Liver (tissue), 9 donors: ENCODE data around the gene DNAL4. TPM values are rescaled to one million over a fixed set of nuclear protein-coding genes. Genes with fewer than 3 reads are reported as not detected.

Source experiments
- DNase-seq: peaks from one replicate; pipeline ENCODE4 v3.0.0-alpha.2; 2017; ENCODE audit warnings: low spot score
- H3K27ac ChIP-seq, 2 donors: one replicate each; pipeline ENCODE4 v1.7.0; 2013; ENCODE audit warnings: inconsistent platforms in 2 of 2, low read length in 2 of 2, control low read depth in 1 of 2, low read depth in 1 of 2, mild to moderate bottlenecking in 1 of 2
- H3K27me3 ChIP-seq, 4 donors: one replicate each; pipeline versions ENCODE4 v1.6.1 to v1.7.0; 2013; ENCODE audit warnings: low read length in 3 of 4, inconsistent platforms in 1 of 4, mild to moderate bottlenecking in 1 of 4, moderate library complexity in 1 of 4; ENCODE audit not compliant: control insufficient read depth in 4 of 4, insufficient read depth in 4 of 4
- H3K36me3 ChIP-seq, 4 donors: one replicate each; pipeline versions ENCODE4 v1.6.1 to v1.7.0; 2013; ENCODE audit warnings: low read length in 3 of 4, mild to moderate bottlenecking in 3 of 4, low read depth in 1 of 4, moderate library complexity in 1 of 4; ENCODE audit not compliant: control insufficient read depth in 4 of 4, insufficient read depth in 3 of 4
- H3K4me1 ChIP-seq, 4 donors: one replicate each; pipeline versions ENCODE4 v1.6.1 to v1.7.0; 2013; ENCODE audit warnings: low read length in 3 of 4, mild to moderate bottlenecking in 3 of 4, moderate library complexity in 1 of 4; ENCODE audit not compliant: control insufficient read depth in 4 of 4, insufficient read depth in 4 of 4
- H3K4me3 ChIP-seq, 3 donors: one replicate each; pipeline versions ENCODE4 v1.6.1 to v1.7.0; 2013; ENCODE audit warnings: low read length in 3 of 3, control low read depth in 1 of 3, low read depth in 1 of 3, mild to moderate bottlenecking in 1 of 3
- H3K9ac ChIP-seq, 2 donors: one replicate each; pipeline ENCODE4 v1.7.0; 2013; ENCODE audit warnings: low read length in 2 of 2, mild to moderate bottlenecking in 2 of 2, moderate library complexity in 2 of 2, control low read depth in 1 of 2, low read depth in 1 of 2
- H3K9me3 ChIP-seq, 4 donors: one replicate each; pipeline versions ENCODE4 v1.6.1 to v1.7.0; 2013; ENCODE audit warnings: low read length in 3 of 4; ENCODE audit not compliant: control insufficient read depth in 4 of 4
- EGR1 ChIP-seq, 2 donors: IDR thresholded peaks; 2 replicates each; pipeline ENCODE4 v1.6.1; 2016 to 2018; ENCODE audit warnings: antibody characterized with exemption in 2 of 2, low read depth in 2 of 2
- FOXA1 ChIP-seq: IDR thresholded peaks from 2 replicates; pipeline ENCODE4 v1.6.1; 2016; ENCODE audit warnings: antibody characterized with exemption
- FOXA2 ChIP-seq: IDR thresholded peaks from 2 replicates; pipeline ENCODE4 v1.6.1; 2016; ENCODE audit warnings: antibody characterized with exemption
- GABPA ChIP-seq, 2 donors: IDR thresholded peaks in 1 of 2; conservative IDR thresholded peaks in 1 of 2; 2 replicates each; pipeline ENCODE4 v1.6.1; 2016; ENCODE audit warnings: antibody characterized with exemption in 2 of 2, mild to moderate bottlenecking in 1 of 2, moderate library complexity in 1 of 2
- HNF4A ChIP-seq, 2 donors: conservative IDR thresholded peaks; 2 replicates each; pipeline ENCODE4 v1.6.1; 2016; ENCODE audit warnings: antibody characterized with exemption in 2 of 2, mild to moderate bottlenecking in 2 of 2
- HNF4G ChIP-seq: IDR thresholded peaks from 2 replicates; pipeline ENCODE4 v1.6.1; 2016; ENCODE audit warnings: antibody characterized with exemption
- JUND ChIP-seq, 2 donors: IDR thresholded peaks; 2 replicates each; pipeline ENCODE4 v1.6.1; 2016; ENCODE audit warnings: antibody characterized with exemption in 2 of 2
- NR2F2 ChIP-seq: IDR thresholded peaks from 2 replicates; pipeline ENCODE4 v1.6.1; 2016; ENCODE audit warnings: antibody characterized with exemption
- RAD21 ChIP-seq, 2 donors: IDR thresholded peaks; 2 replicates each; pipeline ENCODE4 v1.6.1; 2016; ENCODE audit warnings: antibody characterized with exemption in 2 of 2, mild to moderate bottlenecking in 2 of 2
- RXRA ChIP-seq, 2 donors: IDR thresholded peaks; 2 replicates each; pipeline ENCODE4 v1.6.1; 2017 to 2018; ENCODE audit warnings: antibody characterized with exemption in 2 of 2, mild to moderate bottlenecking in 1 of 2
- SP1 ChIP-seq: IDR thresholded peaks from 2 replicates; pipeline ENCODE4 v1.6.1; 2018; ENCODE audit warnings: antibody characterized with exemption, mild to moderate bottlenecking
- TAF1 ChIP-seq: conservative IDR thresholded peaks from 2 replicates; pipeline ENCODE4 v1.6.1; 2016; ENCODE audit warnings: antibody characterized with exemption, mild to moderate bottlenecking
- YY1 ChIP-seq: IDR thresholded peaks from 2 replicates; pipeline ENCODE4 v1.6.1; 2016; ENCODE audit warnings: antibody characterized with exemption, mild to moderate bottlenecking
- WGBS: extraction: QIAGEN DNeasy Blood & Tissue Kit; methylation state at CpG from one replicate; pipeline ENCODE4 v1.1.7; 2013; 5-methylcytosine and 5-hydroxymethylcytosine counted together
- polyA plus RNA-seq, 2 donors: library from polyadenylated mRNA; stranded (reverse) in 1 of 2; unstranded in 1 of 2; fragments of 200-250 nt in 1 of 2; fragments of >200 nt in 1 of 2; fragmentation: Nextera tagmentation in 1 of 2; extraction: Ambion mirVana in 1 of 2; gene quantifications; one replicate each; pipeline versions ENCODE4 v1.2.1 to v1.2.3, GENCODE V29; 2013 to 2015
- total RNA-seq, 2 donors: library from RNA; depleted of rRNA; stranded (reverse); fragments of >200 nt; gene quantifications; one replicate each; pipeline ENCODE4 v1.2.3, GENCODE V29; 2014
- TF ChIP-seq, protein P1 (sequence below): IDR thresholded peaks from 2 replicates; pipeline ENCODE4 v1.6.1; 2016; ENCODE audit warnings: antibody characterized with exemption, mild to moderate bottlenecking
- TF ChIP-seq, protein P2 (sequence below): IDR thresholded peaks from 2 replicates; pipeline ENCODE4 v1.6.1; 2016; ENCODE audit warnings: antibody characterized with exemption
- TF ChIP-seq, protein P3 (sequence below): IDR thresholded peaks from 2 replicates; pipeline ENCODE4 v1.6.1; 2016; ENCODE audit warnings: antibody characterized with exemption
- TF ChIP-seq, protein P4 (sequence below): fragments of 150-350 bp; IDR thresholded peaks from 2 replicates; pipeline ENCODE4 v1.5.1; 2017; ENCODE audit warnings: improper control_type of control experiment, low read depth, low read length; ENCODE audit not compliant: missing input control
- TF ChIP-seq, protein P5 (sequence below): IDR thresholded peaks from 2 replicates; pipeline ENCODE4 v1.6.1; 2016; ENCODE audit warnings: antibody characterized with exemption
- donor health status: healthy.
- donor health status: healthy.
- donor health status: healthy.
- donor health status: healthy.
- donor health status: healthy.

The DNAL4 gene
- total and polyA plus RNA-seq, 4 donors = 4.0 to 5.6 (median 4.9) TPM

DNA sequence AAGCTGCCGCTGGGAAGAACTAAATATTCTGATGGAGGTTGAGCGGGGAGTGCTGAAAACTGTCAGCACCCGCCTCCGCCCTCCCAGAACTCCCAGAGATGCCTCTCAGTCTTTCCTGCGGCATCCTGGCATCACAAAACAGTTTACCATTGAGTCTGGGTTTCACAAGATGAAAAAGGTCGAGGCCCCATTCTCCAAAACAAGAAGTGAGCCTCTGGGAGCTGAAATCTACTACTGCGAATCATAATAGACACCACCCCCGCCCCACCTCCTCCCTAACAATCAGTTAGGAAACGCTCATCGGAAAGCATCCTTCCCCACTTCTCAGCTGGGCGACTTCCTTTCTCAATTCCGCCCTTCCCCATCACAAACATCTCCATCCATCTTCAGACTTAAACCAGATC, 39.2 kb downstream of the DNAL4 start:
- H3K9me3 ChIP-seq = no peaks in the 10 kb centered on the region
- peaks cover 7 to 51% (median 16%) of the 10 kb centered on the region in 4 donors for H3K4me1 ChIP-seq
- peak overlapping the region; percentile 99 for H3K27ac ChIP-seq
- peaks cover 18 to 24% (median 23%) of the 10 kb centered on the region in 4 donors for H3K36me3 ChIP-seq
- H3K9ac ChIP-seq = peak overlapping the region; percentile 93 to 96
- 3% methylated on average over 12 of the region's 12 CpGs for WGBS
- no peak for DNase-seq
- H3K4me3 ChIP-seq = peak overlapping the region; percentile 80 to 93 (median 93)
- TF ChIP-seq JUND (IDR thresholded peaks at IDR 0.05) (no peak), FOXA2 (no peak), FOXA1 (no peak), TAF1 (no peak), RAD21 (IDR thresholded peaks at IDR 0.05) (no peak), EGR1 (IDR thresholded peaks at IDR 0.05; ENCODE audit: low read depth in 2 of 2) (no peak), GABPA (IDR thresholded peaks at IDR 0.05 in 1 of 2, conservative IDR thresholded peaks at IDR 0.05 in 1 of 2) (no peak), HNF4A (conservative IDR thresholded peaks at IDR 0.05) (no peak), NR2F2 (no peak), HNF4G (no peak), RXRA (IDR thresholded peaks at IDR 0.05) (no peak), SP1 (no peak), YY1 (no peak)
- TF ChIP-seq, protein P1, sequence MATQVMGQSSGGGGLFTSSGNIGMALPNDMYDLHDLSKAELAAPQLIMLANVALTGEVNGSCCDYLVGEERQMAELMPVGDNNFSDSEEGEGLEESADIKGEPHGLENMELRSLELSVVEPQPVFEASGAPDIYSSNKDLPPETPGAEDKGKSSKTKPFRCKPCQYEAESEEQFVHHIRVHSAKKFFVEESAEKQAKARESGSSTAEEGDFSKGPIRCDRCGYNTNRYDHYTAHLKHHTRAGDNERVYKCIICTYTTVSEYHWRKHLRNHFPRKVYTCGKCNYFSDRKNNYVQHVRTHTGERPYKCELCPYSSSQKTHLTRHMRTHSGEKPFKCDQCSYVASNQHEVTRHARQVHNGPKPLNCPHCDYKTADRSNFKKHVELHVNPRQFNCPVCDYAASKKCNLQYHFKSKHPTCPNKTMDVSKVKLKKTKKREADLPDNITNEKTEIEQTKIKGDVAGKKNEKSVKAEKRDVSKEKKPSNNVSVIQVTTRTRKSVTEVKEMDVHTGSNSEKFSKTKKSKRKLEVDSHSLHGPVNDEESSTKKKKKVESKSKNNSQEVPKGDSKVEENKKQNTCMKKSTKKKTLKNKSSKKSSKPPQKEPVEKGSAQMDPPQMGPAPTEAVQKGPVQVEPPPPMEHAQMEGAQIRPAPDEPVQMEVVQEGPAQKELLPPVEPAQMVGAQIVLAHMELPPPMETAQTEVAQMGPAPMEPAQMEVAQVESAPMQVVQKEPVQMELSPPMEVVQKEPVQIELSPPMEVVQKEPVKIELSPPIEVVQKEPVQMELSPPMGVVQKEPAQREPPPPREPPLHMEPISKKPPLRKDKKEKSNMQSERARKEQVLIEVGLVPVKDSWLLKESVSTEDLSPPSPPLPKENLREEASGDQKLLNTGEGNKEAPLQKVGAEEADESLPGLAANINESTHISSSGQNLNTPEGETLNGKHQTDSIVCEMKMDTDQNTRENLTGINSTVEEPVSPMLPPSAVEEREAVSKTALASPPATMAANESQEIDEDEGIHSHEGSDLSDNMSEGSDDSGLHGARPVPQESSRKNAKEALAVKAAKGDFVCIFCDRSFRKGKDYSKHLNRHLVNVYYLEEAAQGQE = no peak
- TF ChIP-seq, protein P2, sequence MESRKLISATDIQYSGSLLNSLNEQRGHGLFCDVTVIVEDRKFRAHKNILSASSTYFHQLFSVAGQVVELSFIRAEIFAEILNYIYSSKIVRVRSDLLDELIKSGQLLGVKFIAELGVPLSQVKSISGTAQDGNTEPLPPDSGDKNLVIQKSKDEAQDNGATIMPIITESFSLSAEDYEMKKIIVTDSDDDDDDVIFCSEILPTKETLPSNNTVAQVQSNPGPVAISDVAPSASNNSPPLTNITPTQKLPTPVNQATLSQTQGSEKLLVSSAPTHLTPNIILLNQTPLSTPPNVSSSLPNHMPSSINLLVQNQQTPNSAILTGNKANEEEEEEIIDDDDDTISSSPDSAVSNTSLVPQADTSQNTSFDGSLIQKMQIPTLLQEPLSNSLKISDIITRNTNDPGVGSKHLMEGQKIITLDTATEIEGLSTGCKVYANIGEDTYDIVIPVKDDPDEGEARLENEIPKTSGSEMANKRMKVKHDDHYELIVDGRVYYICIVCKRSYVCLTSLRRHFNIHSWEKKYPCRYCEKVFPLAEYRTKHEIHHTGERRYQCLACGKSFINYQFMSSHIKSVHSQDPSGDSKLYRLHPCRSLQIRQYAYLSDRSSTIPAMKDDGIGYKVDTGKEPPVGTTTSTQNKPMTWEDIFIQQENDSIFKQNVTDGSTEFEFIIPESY = no peak
- TF ChIP-seq, protein P3, sequence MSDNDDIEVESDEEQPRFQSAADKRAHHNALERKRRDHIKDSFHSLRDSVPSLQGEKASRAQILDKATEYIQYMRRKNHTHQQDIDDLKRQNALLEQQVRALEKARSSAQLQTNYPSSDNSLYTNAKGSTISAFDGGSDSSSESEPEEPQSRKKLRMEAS = no peak
- TF ChIP-seq, protein P4, sequence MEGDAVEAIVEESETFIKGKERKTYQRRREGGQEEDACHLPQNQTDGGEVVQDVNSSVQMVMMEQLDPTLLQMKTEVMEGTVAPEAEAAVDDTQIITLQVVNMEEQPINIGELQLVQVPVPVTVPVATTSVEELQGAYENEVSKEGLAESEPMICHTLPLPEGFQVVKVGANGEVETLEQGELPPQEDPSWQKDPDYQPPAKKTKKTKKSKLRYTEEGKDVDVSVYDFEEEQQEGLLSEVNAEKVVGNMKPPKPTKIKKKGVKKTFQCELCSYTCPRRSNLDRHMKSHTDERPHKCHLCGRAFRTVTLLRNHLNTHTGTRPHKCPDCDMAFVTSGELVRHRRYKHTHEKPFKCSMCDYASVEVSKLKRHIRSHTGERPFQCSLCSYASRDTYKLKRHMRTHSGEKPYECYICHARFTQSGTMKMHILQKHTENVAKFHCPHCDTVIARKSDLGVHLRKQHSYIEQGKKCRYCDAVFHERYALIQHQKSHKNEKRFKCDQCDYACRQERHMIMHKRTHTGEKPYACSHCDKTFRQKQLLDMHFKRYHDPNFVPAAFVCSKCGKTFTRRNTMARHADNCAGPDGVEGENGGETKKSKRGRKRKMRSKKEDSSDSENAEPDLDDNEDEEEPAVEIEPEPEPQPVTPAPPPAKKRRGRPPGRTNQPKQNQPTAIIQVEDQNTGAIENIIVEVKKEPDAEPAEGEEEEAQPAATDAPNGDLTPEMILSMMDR = no peak
- TF ChIP-seq, protein P5, sequence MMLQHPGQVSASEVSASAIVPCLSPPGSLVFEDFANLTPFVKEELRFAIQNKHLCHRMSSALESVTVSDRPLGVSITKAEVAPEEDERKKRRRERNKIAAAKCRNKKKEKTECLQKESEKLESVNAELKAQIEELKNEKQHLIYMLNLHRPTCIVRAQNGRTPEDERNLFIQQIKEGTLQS = no peak
- H3K27me3 ChIP-seq = no peaks in the 10 kb centered on the region
